OCI-LY7 (cell line): ENCODE data around the gene MAMLD1.

ENCODE experiments used
- CTCF ChIP-seq: fragments of 200-600 bp; sonication (generic); conservative IDR thresholded peaks from 2 replicates; pipeline ENCODE4 v1.5.1; 2014; ENCODE audit warnings: mild to moderate bottlenecking, antibody characterized with exemption, low read length, moderate library complexity, mixed read lengths
- EZH2phosphoT487 ChIP-seq: fragments of 200-600 bp; sonication (generic); IDR thresholded peaks from 2 replicates; pipeline ENCODE4 v1.6.1; 2018; ENCODE audit warnings: low read depth, borderline replicate concordance, mild to moderate bottlenecking, mixed run types, antibody characterized with exemption, low read length, moderate library complexity, mixed read lengths

GRCh38 chrX:150456941-150457340 is 93.8 kb downstream of the MAMLD1 start:
- no peak for TF ChIP-seq CTCF
- TF ChIP-seq EZH2phosphoT487, result no peak
